AG09319 (cell line): Measurements from ENCODE around the gene THRA.

ENCODE experiments used
- DNase-seq: peaks from one replicate; pipeline ENCODE4 v3.0.0-alpha.2; 2010; ENCODE audit warnings: low read depth; ENCODE audit errors: extremely low read depth
- CTCF ChIP-seq: IDR thresholded peaks from 2 replicates; pipeline ENCODE4 v1.5.1; 2011; ENCODE audit warnings: low read depth, mild to moderate bottlenecking, inconsistent platforms, low read length, moderate library complexity

The THRA gene

GRCh38 chr17:40113907-40114245 lies 51.1 kb downstream of the THRA start:
- DNase-seq, result no peak
- TF ChIP-seq CTCF, result no peak

GRCh38 chr17:40115101-40115436 lies 52.3 kb downstream of the THRA start:
- TF ChIP-seq CTCF, result no peak
- no peak for DNase-seq

GRCh38 chr17:40121181-40122135 lies 58.7 kb downstream of the THRA start, which contains the start of gene MSL1:
Gene MSL1 (plus strand): TSS chr17:40121971. CDS start chr17:40122613, 642 bp downstream.
- no peak for DNase-seq
- no peak for TF ChIP-seq CTCF

- peak; percentile 11 for TF ChIP-seq CTCF
These were observed 59.6 kb downstream of the THRA start for GRCh38 chr17:40122136-40122998.

GRCh38 chr17:40122999-40123810 lies 60.4 kb downstream of the THRA start:
- TF ChIP-seq CTCF, result no peak
- DNase-seq, result no peak

More at GRCh38 chr17:40122136-40122998, 59.6 kb downstream of the THRA start:
- no peak for DNase-seq

GRCh38 chr17:40123811-40124114 lies 61.0 kb downstream of the THRA start:
- no peak for DNase-seq
- TF ChIP-seq CTCF, result no peak
